GM12865 (cell line): Measurements from ENCODE around the gene THY1.
"Not testable (repeated sequence)": the region's sequence is repeated elsewhere in the genome, so short reads cannot be mapped to it uniquely, and the experiment has no call there.

Experiments used
- DNase-seq: peaks from one replicate; pipeline ENCODE4 v3.0.0; 2010; ENCODE audit warnings: low read depth
- H3K4me3 ChIP-seq: 2 replicates; pipeline ENCODE4 v1.5.1; 2011; ENCODE audit warnings: mild to moderate bottlenecking, low read depth, low read length, control low read depth
- CTCF ChIP-seq: IDR thresholded peaks from 2 replicates; pipeline ENCODE4 v1.5.1; 2011; ENCODE audit warnings: low read length, control low read depth, low read depth, inconsistent platforms; ENCODE audit not compliant: insufficient read depth; ENCODE audit errors: missing control alignments

The THY1 gene

DNA sequence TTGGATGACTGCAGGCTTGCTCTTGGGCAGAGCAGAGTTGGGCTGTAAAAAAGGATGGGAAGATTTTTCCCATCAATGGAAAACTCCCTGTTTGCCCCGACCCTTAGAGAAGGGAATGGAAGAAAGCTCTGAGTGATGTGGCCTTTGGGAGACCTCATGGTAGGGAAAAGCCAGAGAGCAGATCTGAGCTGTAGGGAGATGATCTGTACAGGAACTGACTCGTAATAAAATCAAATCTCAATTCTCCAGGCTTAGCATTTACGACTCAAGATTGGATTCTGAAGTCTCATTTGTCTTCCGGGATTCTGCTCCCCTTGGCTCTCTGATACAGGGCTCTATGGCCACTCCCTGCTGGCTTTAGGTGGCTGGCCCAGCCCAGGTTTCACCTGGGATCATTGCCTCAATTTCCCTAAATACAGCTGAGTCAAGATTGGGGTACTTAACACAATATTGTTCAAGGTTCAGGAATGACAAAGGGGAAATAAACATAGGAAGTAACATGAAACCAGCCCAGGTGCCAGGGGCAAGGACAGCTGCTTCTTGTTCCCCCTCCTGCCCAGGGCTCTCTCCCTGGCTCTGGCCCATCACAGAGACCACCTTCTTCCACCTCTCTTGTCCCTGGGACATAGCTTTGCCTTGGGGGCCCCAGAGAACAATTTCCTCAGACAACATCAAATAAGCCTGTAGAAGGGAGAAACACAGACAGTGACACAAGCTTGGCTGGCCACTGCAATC is 38.4 kb upstream of the THY1 start:
- no peak overlapping the region for H3K4me3 ChIP-seq
- no peak for DNase-seq
- TF ChIP-seq CTCF, result no peak

DNA sequence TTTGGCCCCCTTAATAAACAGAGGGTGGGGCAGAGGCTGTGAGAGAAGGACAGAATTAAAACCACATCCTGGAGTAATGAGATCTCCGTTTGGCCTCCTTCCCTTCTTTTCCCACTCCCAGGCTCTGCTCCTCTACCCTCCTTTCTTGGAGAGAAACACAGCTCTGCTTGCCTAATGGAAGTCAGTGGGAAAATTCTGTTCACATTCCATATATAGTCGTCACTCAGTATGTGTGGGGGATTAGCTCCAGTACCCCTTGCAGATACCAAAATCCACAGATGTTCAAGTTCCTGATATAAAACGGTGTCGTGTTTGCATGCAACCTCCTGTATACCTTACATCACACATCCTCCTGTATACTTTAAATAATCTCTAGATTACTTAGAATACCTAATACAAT is 37.6 kb upstream of the THY1 start:
- TF ChIP-seq CTCF, result no peak
- no peak for DNase-seq
- H3K4me3 ChIP-seq, result no peak overlapping the region

GRCh38 chr11:119460097-119460496 is 37.1 kb upstream of the THY1 start:
- no peak overlapping the region for H3K4me3 ChIP-seq
- DNase-seq, result no peak
- no peak for TF ChIP-seq CTCF

DNA sequence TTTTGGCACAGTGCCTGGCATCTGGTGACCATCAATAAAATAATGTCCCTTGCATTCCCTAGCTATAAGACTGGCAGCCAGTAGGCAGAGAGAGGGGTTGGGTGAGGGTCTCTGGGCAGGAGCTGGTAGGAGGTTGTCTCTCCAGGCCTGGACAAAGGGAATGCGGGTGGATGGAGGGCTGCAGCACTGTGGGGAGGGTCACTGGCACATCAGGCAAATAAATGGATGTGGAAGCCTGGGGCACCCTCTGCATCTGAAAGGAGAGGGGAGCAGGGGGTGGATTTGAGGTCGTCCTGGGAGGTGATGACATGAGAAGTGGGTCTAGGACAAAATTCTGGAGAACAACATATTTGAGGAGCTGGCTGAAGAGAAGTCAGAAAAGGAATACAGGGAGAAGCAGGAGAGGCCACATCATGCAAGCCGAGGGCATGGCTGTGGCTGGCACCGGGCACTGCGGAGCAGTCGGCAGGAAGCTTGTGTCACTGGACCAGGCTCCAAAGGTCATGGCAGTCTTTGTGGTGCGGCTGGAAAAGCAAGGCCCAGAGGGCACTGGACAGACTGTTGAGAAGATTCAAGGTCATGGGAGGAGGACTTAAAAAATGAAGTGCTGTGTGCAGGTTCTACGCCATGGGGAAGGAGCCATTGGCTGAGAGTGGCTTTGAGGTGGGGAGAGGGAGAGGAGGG is 36.5 kb upstream of the THY1 start:
- TF ChIP-seq CTCF, result no peak
- no peak for DNase-seq
- no peak overlapping the region for H3K4me3 ChIP-seq

DNA sequence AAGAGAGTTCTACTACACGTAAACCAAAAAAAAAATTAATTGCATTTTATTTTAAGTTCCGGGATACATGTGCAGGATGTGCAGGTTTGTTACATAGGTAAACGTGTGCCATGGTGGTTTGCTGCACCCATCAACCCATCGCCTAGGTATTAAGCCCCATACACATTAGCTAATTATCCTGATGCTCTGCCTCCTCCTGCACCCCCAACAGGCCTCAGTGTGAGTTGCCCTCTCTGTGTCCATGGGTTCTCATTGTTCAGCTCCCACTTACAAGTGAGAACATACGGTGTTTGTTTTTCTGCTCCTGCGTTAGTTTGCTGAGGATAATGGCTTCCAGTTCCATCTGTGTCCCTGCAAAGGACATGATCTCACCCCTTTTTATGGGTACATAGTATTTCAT is 32.7 kb upstream of the THY1 start:
- DNase-seq, H3K4me3 ChIP-seq: not testable (repeated sequence)

- H3K4me3 ChIP-seq, DNase-seq: not testable (repeated sequence)
These were observed 32.3 kb upstream of the THY1 start for GRCh38 chr11:119455241-119455640.

GRCh38 chr11:119453881-119454280 is 30.9 kb upstream of the THY1 start:
- no peak for TF ChIP-seq CTCF

More at GRCh38 chr11:119453881-119454280, 30.9 kb upstream of the THY1 start:
- DNase-seq, result no peak
- no peak overlapping the region for H3K4me3 ChIP-seq
